ENCODE data around the gene AGAP1. TPM values are rescaled to one million over a fixed set of nuclear protein-coding genes. Genes with fewer than 3 reads are reported as not detected.

AGAP1 gene
- total RNA-seq, 2 donors from 2014 or later: 16.1 to 40.1 TPM

DNA sequence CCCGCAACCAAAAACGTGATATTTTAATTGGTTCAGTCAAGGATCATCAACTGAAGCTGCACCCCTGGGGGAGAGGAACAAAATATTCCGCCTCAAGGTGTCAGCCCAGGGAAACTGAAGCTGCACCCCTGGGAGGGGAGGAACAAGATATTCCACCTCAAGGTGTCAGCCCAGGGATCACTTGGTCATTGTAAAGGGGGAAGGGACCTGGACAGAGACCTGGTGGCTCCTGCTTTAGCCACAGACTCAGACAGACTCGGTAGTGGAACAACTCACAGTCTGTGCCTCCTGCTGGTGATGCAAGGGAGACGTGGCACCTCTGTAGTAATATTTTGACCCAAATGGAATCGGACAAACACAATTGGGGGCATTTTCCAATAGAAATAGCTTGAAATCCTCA is 599.3 kb downstream of the AGAP1 start:
- Histone ChIP-seq H3K27me3 (replicated peaks; ENCODE audit: insufficient read depth) (no peaks in the 10 kb centered on the region), H3K4me1 (replicated peaks) (no peaks in the 10 kb centered on the region), H3K9me3 (no peaks in the 10 kb centered on the region), H3K36me3 (no peaks in the 10 kb centered on the region), H3K4me3 (no peak overlapping the region), H3K27ac (no peak overlapping the region)
- 87% methylated on average over 6 of the region's 6 CpGs for WGBS
- intact Hi-C loops (cut with DNase I): no loop called here
- no peak for DNase-seq (ENCODE audit: low spot score)
- TF ChIP-seq POLR2A (IDR thresholded peaks at IDR 0.05) (no peak), POLR2AphosphoS5 (IDR thresholded peaks at IDR 0.05) (no peak)
- TF ChIP-seq, protein P1, sequence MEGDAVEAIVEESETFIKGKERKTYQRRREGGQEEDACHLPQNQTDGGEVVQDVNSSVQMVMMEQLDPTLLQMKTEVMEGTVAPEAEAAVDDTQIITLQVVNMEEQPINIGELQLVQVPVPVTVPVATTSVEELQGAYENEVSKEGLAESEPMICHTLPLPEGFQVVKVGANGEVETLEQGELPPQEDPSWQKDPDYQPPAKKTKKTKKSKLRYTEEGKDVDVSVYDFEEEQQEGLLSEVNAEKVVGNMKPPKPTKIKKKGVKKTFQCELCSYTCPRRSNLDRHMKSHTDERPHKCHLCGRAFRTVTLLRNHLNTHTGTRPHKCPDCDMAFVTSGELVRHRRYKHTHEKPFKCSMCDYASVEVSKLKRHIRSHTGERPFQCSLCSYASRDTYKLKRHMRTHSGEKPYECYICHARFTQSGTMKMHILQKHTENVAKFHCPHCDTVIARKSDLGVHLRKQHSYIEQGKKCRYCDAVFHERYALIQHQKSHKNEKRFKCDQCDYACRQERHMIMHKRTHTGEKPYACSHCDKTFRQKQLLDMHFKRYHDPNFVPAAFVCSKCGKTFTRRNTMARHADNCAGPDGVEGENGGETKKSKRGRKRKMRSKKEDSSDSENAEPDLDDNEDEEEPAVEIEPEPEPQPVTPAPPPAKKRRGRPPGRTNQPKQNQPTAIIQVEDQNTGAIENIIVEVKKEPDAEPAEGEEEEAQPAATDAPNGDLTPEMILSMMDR (IDR thresholded peaks at IDR 0.05): no peak

DNA sequence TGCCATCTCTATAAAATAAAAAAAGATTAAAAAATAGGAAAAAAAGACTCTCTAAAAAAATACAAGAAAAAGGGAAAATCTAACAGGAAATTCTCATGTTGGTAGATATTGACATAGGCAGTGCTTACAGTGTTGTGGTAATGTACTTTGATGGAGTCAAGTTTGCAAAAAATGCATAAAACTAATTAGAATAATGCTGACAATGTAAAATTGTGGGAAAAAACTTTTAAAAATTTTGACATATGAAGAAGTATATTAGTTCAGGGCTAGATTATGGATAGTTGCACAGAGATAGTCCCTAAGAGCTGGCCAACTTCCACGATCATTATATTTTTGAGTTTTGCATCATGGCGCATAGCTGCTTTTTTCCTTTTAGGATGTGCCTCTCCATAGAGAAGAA is 601.7 kb downstream of the AGAP1 start:
- no peak overlapping the region for H3K27ac ChIP-seq
- no peaks in the 10 kb centered on the region for H3K9me3 ChIP-seq
- TF ChIP-seq POLR2A (IDR thresholded peaks at IDR 0.05) (no peak), POLR2AphosphoS5 (IDR thresholded peaks at IDR 0.05) (no peak)
- TF ChIP-seq, protein P1 (IDR thresholded peaks at IDR 0.05): no peak
- DNase-seq (ENCODE audit: low spot score): no peak
- intact Hi-C loops (cut with DNase I): no loop called here
- no peaks in the 10 kb centered on the region for H3K27me3 ChIP-seq (replicated peaks; ENCODE audit: insufficient read depth)
- WGBS: 97% methylated on average over 2 of the region's 2 CpGs
- H3K36me3 ChIP-seq: no peaks in the 10 kb centered on the region
- H3K4me1 ChIP-seq (replicated peaks): no peaks in the 10 kb centered on the region
- no peak overlapping the region for H3K4me3 ChIP-seq

DNA sequence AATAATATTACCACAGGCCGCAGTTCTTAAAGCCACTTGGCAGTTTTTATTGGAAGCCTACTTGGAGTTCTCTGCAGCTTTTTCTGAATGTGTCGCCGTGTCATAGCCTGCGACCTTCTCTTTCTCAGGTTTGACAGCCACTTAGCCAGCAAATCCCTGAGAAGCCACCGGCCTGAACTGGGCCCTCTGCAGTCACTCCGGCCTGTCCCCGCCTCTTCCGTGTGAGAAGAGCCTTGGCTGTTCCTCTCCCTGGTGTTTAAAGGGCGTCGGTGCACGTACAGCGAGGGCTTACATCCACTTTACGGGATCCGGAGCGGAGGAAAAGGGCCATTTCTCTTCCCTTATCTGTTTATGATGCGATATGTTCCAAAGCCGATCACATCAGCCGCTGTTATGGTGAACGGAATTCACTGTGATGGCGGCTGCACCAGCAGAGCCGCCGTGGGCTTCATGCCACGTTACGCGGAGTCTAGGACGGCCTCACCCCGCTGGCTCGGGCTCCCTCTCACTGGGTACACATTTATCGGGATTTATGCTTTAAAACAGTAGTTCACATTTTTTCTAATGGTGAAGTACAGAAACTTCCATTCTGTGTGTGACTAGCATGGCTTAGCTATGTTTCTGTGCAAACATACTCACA is 607.6 kb downstream of the AGAP1 start:
- Histone ChIP-seq H3K27ac (no peak overlapping the region), H3K9me3 (no peaks in the 10 kb centered on the region), H3K4me1 (replicated peaks) (no peaks in the 10 kb centered on the region), H3K27me3 (replicated peaks; ENCODE audit: insufficient read depth) (no peaks in the 10 kb centered on the region), H3K4me3 (no peak overlapping the region), H3K36me3 (no peaks in the 10 kb centered on the region)
- intact Hi-C loops (cut with DNase I): no loop called here
- 88% methylated on average over 29 of the region's 29 CpGs for WGBS
- TF ChIP-seq POLR2AphosphoS5 (IDR thresholded peaks at IDR 0.05) (no peak), POLR2A (IDR thresholded peaks at IDR 0.05) (no peak)
- TF ChIP-seq, protein P1 (IDR thresholded peaks at IDR 0.05): no peak
- no peak for DNase-seq (ENCODE audit: low spot score)

DNA sequence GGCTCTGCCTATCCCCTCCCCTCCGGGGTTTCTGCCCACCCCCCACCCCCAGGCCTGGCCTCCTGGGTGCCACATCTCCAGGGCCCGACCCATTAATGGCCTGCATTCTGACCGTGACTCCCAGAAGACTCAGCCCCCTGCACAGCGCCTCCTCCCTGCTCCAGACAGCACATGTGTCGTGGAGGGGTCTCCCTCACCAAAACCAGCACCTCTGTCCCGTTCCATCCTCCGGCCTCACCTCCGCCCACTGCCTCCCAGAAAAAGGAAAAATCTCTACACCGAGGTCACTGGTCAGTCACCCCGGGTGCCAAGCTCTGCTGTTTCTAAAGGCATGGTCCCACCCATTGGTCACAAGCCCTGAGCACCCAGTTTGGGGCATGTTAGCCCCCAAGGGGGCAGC is 609.1 kb downstream of the AGAP1 start:
- Histone ChIP-seq H3K4me1 (replicated peaks) (no peaks in the 10 kb centered on the region), H3K4me3 (no peak overlapping the region), H3K27ac (no peak overlapping the region), H3K9me3 (no peaks in the 10 kb centered on the region), H3K27me3 (replicated peaks; ENCODE audit: insufficient read depth) (no peaks in the 10 kb centered on the region), H3K36me3 (no peaks in the 10 kb centered on the region)
- TF ChIP-seq POLR2AphosphoS5 (IDR thresholded peaks at IDR 0.05) (no peak), POLR2A (IDR thresholded peaks at IDR 0.05) (no peak)
- TF ChIP-seq, protein P1 (IDR thresholded peaks at IDR 0.05): no peak
- no peak for DNase-seq (ENCODE audit: low spot score)
- intact Hi-C loops (cut with DNase I): no loop called here
- 91% methylated on average over 10 of the region's 10 CpGs for WGBS

DNA sequence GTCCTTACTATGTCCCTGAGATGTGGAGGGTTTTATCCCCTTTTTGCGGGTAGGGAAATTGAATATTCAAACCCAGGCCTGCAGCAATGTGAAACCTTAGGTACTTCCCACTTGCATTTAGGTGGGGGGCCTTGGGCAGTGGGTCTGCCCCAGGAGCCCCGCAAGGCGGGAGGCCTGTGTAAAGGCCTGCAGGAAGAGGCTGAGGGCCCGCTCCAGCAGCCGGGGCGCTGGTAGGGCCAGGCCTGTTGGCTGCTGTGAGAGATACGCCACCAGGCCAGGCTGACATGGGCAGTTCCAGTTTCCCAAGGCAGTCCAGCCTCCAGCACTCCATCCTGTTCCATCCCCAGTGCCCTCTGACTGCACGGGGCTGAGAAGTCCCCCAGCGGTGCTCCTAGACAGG is 610.1 kb downstream of the AGAP1 start:
- WGBS: 94% methylated on average over 9 of the region's 9 CpGs
- intact Hi-C loops (cut with DNase I): no loop called here
- TF ChIP-seq POLR2A (IDR thresholded peaks at IDR 0.05) (no peak), POLR2AphosphoS5 (IDR thresholded peaks at IDR 0.05) (no peak)
- H3K9me3 ChIP-seq: no peaks in the 10 kb centered on the region
- DNase-seq (ENCODE audit: low spot score): no peak
- no peaks in the 10 kb centered on the region for H3K27me3 ChIP-seq (replicated peaks; ENCODE audit: insufficient read depth)
- H3K4me1 ChIP-seq (replicated peaks): no peaks in the 10 kb centered on the region
- no peak overlapping the region for H3K4me3 ChIP-seq
- H3K27ac ChIP-seq: no peak overlapping the region
- H3K36me3 ChIP-seq: no peaks in the 10 kb centered on the region
